Activated naive CD4-positive, alpha-beta T cell treated with anti-CD3 and anti-CD28 coated beads, Interleukin-2, amount 50 U/mL, for 24 hours (primary cell): Measurements from ENCODE around the gene ARNT2.

ENCODE experiments used
- H3K27ac Mint-ChIP-seq: one replicate; pipeline ENCODE4 v1.8.0; 2021; ENCODE audit warnings: mild to moderate bottlenecking, mixed read lengths
- H3K27me3 Mint-ChIP-seq: one replicate; pipeline ENCODE4 v1.8.0; 2021; ENCODE audit warnings: mixed read lengths
- H3K36me3 Mint-ChIP-seq: one replicate; pipeline ENCODE4 v1.8.0; 2021; ENCODE audit warnings: mixed read lengths
- H3K4me1 Mint-ChIP-seq: one replicate; pipeline ENCODE4 v1.8.0; 2021; ENCODE audit warnings: mixed read lengths
- H3K4me3 Mint-ChIP-seq: one replicate; pipeline ENCODE4 v1.8.0; 2021; ENCODE audit warnings: mild to moderate bottlenecking, mixed read lengths
- H3K9me3 Mint-ChIP-seq: one replicate; pipeline ENCODE4 v1.8.0; 2021; ENCODE audit warnings: mixed read lengths

The ARNT2 gene

DNA sequence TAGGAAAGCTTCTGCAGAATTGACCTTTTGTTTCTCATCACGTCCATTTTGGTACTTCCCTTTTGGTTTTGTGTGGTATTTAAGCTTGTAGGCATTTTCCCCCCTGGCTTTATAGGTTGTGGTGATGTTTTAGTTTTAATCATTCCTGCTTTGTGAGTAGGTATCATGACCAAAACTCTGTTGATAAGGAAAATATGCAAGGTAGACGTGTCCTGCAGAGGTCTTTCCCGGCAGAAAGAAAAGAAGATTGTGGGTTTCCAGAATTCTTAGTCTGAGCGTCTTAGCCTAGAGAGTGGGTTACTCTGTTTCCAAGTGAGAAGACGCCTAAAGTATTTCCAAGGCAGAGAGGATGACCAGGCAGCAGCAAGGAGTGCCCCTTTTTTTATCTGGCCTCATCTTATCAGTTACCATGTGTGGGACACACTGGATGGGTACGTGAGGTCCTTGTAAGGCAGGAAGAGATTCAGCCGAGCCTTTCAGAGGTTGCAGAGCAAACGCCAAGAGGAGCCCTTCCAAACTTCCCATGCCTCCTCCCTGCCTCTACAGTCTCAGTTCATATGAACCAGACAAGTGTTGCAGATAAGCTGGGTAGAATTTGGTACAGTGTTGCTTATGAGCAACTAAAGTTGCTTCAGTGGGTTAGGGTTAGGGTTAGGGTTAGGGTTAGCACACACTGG lies 58.8 kb downstream of the ARNT2 start:
- no peaks in the 10 kb centered on the region for H3K36me3 Mint-ChIP-seq
- no peak overlapping the region for H3K27ac Mint-ChIP-seq
- H3K4me3 Mint-ChIP-seq = no peak overlapping the region
- H3K9me3 Mint-ChIP-seq = no peaks in the 10 kb centered on the region
- H3K4me1 Mint-ChIP-seq = no peaks in the 10 kb centered on the region
- H3K27me3 Mint-ChIP-seq = no peaks in the 10 kb centered on the region

DNA sequence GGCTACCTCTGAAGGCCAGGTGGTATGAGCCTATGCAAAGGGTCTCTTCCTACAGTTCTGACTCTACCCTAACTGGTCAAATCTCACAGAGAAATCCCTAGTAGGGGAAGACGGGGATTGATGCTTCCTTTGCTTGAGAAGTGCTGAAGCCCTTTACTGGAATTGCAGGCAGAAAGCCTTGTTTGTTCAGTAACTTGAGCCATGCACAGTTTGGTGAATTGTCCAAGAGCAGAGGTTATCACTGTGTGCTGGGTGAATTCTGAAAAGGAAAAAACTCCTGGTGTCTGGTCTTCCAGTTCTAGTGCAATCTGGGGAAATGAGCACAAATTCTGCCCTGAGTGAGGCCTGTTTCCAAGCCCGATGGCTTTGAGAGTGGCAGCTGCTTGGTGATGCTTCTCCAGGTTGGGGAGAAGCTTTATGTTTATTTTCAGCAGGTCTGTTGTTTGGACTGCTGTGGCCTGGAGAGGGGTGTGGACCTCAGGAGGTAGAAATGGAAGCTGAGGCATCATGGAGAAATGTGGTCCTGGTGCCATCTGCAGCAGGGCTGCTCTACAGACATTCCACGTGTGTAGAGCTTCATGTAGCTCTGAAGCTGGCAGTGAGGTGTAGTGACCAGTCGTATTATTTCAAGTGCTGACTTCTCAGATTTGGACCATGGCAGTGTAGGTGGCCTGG lies 60.9 kb downstream of the ARNT2 start:
- Mint-ChIP-seq H3K4me1 (no peaks in the 10 kb centered on the region), H3K27ac (no peak overlapping the region), H3K27me3 (no peaks in the 10 kb centered on the region), H3K4me3 (no peak overlapping the region), H3K9me3 (no peaks in the 10 kb centered on the region), H3K36me3 (no peaks in the 10 kb centered on the region)

DNA sequence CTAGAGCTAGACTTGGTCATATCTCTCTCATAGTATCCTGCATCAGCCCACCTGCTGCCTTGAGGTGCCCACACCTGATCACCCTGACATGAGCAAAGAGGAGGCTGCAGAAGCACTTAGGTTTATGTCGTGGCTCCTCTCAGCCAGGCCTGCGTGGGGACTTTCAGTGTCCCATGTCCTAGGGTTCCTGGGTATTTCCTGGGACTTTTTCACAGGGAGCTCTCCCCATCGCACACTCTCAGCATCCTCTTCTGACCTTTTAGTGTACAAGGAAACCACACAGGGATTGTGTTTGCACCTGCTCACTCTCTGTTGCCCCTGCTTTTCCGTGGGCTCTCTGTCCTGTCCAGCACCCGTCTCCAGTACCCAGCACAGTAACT lies 61.4 kb downstream of the ARNT2 start:
- Mint-ChIP-seq H3K27ac (no peak overlapping the region), H3K27me3 (peaks cover 2% of the 10 kb centered on the region), H3K4me1 (no peaks in the 10 kb centered on the region), H3K9me3 (no peaks in the 10 kb centered on the region), H3K36me3 (no peaks in the 10 kb centered on the region), H3K4me3 (no peak overlapping the region)

DNA sequence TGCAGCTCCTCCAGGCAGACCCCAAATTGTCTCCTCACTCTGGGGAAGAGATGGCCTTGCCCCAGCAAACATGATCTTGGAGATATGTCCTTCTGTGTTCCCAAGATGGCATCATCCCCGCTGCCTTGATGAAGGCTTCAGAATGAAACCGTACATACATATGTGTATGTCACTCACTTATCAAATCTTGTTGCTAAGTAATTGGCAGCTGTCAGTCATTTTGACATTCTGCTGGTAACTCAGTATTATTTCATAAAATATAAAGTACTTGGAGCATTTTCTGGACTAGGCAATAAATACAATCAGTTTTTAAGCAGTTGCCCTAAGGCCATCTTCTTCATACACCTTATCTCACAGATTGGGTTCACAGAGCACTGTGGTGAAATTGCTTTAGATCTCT lies 62.4 kb downstream of the ARNT2 start:
- H3K27ac Mint-ChIP-seq = no peak overlapping the region
- H3K27me3 Mint-ChIP-seq = peaks cover 5% of the 10 kb centered on the region
- H3K4me3 Mint-ChIP-seq = no peak overlapping the region
- no peaks in the 10 kb centered on the region for H3K36me3 Mint-ChIP-seq
- H3K9me3 Mint-ChIP-seq = no peaks in the 10 kb centered on the region
- H3K4me1 Mint-ChIP-seq = no peaks in the 10 kb centered on the region

DNA sequence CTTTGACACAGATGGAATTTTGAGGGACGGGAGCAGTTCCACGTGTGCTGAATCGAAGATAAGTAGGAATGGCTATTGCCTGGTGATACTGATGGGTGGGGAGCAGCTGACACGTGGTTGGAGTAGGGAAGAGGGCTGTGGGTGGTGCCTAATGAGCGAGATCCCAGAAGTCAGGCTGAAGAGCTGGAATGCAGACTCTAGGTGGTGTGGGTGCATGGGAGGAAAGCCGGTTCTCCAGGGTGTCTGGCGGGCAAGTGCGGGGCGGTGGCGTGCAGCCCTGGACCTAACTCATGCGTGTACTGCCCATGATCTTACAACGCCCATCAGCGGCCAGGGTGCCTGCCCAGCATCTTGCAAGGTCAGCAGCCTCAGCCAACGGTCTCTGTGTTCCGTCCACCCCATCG lies 63.1 kb downstream of the ARNT2 start:
- no peaks in the 10 kb centered on the region for H3K9me3 Mint-ChIP-seq
- peaks cover 7% of the 10 kb centered on the region for H3K27me3 Mint-ChIP-seq
- H3K4me3 Mint-ChIP-seq = no peak overlapping the region
- H3K27ac Mint-ChIP-seq = no peak overlapping the region
- no peaks in the 10 kb centered on the region for H3K36me3 Mint-ChIP-seq
- no peaks in the 10 kb centered on the region for H3K4me1 Mint-ChIP-seq

DNA sequence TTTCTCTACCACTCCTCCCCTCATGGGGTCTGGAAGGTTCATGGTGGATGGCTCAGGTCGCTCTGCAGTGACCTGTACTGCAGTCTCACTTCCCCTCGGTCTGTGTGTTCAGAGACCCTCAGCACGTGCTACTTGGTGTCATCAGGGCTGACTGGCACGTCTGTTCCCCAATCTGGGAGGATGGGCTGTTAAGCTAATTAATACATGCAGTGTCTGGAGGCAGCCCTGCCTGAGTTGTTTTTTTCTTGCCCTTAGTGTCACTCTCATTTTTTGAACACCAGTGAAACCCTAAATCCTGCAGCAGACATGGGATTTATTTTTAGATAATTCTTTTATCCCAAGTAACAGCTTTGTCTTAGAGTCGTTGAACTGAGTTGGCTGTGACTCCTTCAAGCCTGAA lies 64.6 kb downstream of the ARNT2 start:
- no peaks in the 10 kb centered on the region for H3K9me3 Mint-ChIP-seq
- no peak overlapping the region for H3K27ac Mint-ChIP-seq
- H3K27me3 Mint-ChIP-seq = peaks cover 10% of the 10 kb centered on the region
- no peaks in the 10 kb centered on the region for H3K4me1 Mint-ChIP-seq
- no peaks in the 10 kb centered on the region for H3K36me3 Mint-ChIP-seq
- H3K4me3 Mint-ChIP-seq = no peak overlapping the region

DNA sequence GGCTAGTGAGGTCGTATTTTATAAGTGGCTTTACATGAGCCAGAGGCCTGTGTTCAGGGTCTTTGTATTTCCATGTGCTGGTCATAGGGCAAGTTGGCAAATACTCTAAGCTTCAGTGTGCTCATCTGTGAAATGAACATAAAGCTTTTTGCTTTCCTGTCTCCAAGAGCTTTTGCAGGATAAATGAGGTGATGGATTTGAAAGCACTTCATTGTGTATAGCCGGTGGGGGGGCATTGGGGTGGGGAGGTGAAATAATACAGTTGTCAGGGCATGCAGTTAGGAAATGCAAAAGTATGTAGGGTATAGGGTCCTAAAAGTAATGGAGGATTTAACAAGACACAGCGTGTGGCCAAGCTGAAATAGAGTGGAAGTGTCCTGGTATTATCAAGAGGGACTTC lies 67.7 kb downstream of the ARNT2 start:
- Mint-ChIP-seq H3K4me3 (no peak overlapping the region), H3K27ac (no peak overlapping the region), H3K36me3 (no peaks in the 10 kb centered on the region), H3K9me3 (no peaks in the 10 kb centered on the region), H3K4me1 (no peaks in the 10 kb centered on the region), H3K27me3 (peaks cover 10% of the 10 kb centered on the region)

DNA sequence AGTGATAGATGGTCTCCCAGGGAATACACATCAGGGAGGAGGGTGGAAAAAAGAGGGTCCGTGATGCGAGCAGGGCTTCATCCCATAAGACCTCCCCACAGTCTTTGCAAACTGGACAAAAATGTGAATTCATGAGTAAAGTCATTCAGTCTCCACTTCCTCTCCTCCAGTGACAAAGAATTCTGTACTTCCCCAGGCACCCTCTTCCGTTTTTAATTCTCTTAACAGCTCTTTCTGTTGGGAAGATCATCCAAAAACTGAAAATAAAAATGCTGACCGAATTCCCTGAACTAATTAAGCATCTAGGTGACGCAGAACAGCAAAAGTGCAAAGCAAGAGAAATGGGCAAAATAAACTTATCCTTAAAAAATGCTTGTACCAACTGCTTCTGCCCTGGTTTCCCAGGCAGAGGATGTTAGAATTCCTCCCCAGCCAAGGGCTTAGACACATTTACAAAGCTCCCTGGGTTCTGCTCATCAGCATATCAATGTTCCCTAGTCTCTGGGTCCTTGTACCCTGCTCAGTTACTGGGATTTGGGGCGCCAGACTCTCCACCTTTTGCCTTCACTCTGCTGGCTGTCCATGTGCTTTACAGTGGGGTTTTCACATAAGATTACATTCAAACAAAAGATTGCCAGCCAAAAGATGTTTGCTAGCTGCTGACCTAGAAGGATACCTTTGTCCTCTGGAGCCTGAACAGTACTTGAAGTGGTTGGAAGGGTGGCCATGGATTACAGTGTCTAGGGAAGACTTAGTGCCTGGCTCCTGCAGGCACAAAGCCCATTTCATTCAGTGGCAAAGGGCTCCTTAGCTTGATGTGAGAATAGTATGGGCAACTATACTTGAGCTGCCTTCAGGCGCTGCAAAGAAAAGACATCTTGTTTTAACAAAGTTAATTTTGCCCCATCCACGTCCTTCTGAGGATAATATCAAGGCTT lies 69.4 kb downstream of the ARNT2 start:
- H3K9me3 Mint-ChIP-seq = no peaks in the 10 kb centered on the region
- no peaks in the 10 kb centered on the region for H3K36me3 Mint-ChIP-seq
- no peak overlapping the region for H3K27ac Mint-ChIP-seq
- peaks cover 10% of the 10 kb centered on the region for H3K27me3 Mint-ChIP-seq
- no peak overlapping the region for H3K4me3 Mint-ChIP-seq
- no peaks in the 10 kb centered on the region for H3K4me1 Mint-ChIP-seq

DNA sequence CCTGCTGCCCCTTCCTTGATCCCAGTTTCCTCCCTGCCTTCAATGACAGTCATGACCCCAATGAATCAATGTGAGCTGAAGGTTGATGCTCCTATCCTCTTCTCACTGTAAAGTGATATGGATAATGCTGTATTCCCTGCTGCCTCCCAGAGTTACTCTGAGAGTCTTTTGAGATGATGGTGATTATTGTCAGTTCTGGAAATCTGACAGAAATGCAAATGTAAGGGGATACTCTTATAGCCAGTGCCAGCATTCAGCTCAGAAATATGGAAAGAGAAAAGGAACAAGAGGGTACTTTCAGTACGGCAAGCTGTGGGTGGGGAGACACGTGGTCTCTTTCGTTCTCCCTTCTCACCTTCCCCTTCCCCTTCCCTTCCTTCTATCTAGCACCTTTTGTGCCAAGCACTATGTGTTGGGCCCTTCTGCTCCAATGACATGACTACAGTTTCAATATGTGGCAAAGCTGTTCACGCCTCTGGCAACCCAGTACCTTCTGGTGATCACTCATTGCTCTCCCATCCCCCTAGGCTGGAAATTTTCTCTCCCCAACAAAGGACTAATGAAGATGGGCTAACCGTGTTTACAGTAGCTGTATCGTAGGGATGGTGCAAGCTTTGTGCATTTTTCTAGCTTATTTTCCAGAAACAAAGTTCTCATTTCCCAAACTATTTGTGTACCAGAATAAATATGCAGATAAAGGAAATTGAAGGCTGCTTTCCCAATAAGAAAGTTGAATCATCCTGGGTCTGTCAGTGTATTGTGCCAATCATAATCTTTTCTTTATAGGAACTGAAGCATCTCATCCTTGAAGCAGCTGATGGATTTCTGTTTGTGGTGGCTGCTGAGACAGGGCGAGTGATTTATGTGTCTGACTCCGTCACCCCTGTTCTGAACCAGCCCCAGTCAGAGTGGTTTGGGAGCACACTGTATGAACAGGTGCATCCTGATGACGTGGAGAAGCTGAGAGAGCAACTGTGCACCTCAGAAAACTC lies 70.3 kb downstream of the ARNT2 start:
- no peaks in the 10 kb centered on the region for H3K9me3 Mint-ChIP-seq
- H3K4me1 Mint-ChIP-seq = no peaks in the 10 kb centered on the region
- no peak overlapping the region for H3K4me3 Mint-ChIP-seq
- H3K27ac Mint-ChIP-seq = no peak overlapping the region
- H3K36me3 Mint-ChIP-seq = no peaks in the 10 kb centered on the region
- peaks cover 10% of the 10 kb centered on the region for H3K27me3 Mint-ChIP-seq

DNA sequence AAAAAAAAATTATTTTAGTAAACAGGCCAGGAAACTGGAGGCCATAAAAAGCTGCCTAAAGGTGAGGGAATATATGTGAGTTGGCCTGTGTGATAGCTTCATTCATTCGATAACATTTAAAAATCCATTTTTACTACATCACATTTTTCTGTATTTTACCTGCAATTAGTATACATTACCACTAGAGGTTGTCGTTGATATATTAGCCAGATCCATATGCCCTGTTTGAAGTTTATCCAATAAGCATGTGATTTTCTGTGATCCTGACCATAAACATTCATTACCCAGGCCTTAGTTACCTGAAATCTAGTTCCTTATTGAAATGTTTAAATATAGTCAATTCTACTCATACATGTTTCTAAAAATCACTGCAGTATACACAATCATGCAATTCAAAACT lies 71.4 kb downstream of the ARNT2 start:
- H3K36me3 Mint-ChIP-seq = no peaks in the 10 kb centered on the region
- no peak overlapping the region for H3K4me3 Mint-ChIP-seq
- no peaks in the 10 kb centered on the region for H3K4me1 Mint-ChIP-seq
- no peak overlapping the region for H3K27ac Mint-ChIP-seq
- H3K9me3 Mint-ChIP-seq = no peaks in the 10 kb centered on the region
- H3K27me3 Mint-ChIP-seq = peaks cover 8% of the 10 kb centered on the region

DNA sequence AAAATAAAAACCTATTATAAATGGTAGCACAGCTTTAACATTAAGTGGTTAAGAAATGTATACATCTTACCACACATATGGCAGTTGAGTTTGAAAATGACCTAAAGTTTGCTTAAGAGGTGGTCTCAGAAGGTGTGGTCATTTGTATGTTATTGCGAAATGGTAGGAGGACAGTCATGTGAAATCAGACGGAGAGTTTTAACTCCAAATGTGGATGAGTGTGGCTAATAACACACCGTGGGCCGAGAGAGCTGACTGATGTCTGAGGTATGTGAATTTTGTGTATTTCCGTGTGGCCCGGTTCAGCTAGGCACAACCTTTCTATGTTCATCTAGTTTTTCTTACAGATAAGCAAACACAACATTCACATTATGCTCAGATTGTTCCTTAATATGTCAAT lies 71.9 kb downstream of the ARNT2 start:
- no peaks in the 10 kb centered on the region for H3K36me3 Mint-ChIP-seq
- peaks cover 7% of the 10 kb centered on the region for H3K27me3 Mint-ChIP-seq
- no peaks in the 10 kb centered on the region for H3K4me1 Mint-ChIP-seq

DNA sequence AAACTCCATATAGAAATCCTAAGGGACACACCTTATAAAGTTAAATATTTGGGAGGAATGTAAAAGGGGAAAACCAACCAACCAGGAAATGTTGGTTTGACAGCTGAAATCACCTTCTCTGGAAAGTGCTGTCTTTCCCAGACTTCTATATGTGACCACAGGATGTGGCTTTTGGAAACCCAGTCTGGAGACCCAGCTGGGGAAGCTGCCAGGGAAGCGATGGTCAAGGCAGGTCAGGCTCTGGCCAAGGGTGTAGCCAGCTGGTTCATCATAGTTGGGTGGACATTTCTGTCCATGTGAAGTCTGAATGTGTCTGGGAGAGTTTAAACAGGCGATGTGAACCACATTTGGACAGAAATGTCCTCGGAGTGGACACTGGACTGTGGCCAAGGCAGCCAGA lies 73.9 kb downstream of the ARNT2 start:
- Mint-ChIP-seq H3K4me1 (no peaks in the 10 kb centered on the region), H3K4me3 (no peak overlapping the region), H3K27ac (no peak overlapping the region), H3K9me3 (no peaks in the 10 kb centered on the region), H3K36me3 (no peaks in the 10 kb centered on the region), H3K27me3 (peaks cover 5% of the 10 kb centered on the region)

More for the DNA sequence above, 71.9 kb downstream of the ARNT2 start:
- H3K4me3 Mint-ChIP-seq = no peak overlapping the region
- H3K27ac Mint-ChIP-seq = no peak overlapping the region
- no peaks in the 10 kb centered on the region for H3K9me3 Mint-ChIP-seq

DNA sequence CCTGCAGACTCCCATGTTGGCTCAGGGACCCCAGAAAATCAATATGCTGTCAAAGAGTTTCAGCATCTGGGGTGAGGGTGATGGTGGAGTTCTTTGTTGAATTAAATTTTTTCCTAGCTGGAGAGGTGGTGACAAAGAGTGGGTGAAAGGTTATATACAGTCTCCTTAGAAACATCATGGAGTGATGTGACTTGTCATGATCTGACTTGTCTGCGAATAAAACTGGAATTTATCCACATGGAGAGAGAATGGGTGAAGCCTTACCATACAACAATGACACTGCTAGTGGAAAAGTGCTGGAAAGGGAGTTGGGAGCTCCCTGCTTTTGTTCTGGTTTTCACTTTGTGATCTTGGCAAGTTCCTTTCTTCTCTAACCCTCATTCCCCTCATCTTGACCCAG lies 75.0 kb downstream of the ARNT2 start:
- peaks cover 2% of the 10 kb centered on the region for H3K27me3 Mint-ChIP-seq
- no peak overlapping the region for H3K27ac Mint-ChIP-seq
- no peaks in the 10 kb centered on the region for H3K9me3 Mint-ChIP-seq
- H3K4me1 Mint-ChIP-seq = no peaks in the 10 kb centered on the region
- no peaks in the 10 kb centered on the region for H3K36me3 Mint-ChIP-seq
- no peak overlapping the region for H3K4me3 Mint-ChIP-seq

DNA sequence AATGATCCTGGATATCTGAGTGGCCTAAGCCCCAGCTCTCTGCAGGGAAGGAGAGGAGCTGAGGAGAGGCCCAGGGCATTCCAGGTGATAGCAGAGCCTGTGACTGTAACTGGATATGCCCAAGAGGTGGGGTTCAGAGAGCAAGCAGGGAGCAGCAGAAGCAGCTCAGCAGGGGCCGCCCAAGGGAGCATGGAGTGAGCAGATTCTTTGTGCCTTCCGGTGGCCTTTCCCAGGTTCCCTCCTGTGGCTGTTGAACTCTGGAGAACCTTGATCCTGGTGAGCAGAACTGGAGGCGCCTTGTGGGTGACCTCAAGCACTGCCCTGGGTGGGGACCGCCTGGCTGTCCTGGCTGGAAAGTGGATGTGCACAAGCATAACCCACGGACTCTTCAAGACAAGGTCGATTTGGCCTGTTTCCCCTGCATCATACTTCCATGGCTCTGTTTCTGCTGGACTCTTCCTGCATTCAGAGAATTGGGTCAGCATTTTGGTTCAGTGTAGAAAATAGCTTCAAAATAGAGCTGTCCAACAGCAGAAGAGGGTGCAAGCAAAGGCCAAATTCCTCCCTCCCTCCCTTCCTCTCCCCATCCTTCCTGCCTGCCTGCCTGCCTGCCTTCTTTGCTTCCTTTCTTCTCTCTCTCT lies 76.1 kb downstream of the ARNT2 start:
- peaks cover 2% of the 10 kb centered on the region for H3K27me3 Mint-ChIP-seq
- H3K4me3 Mint-ChIP-seq = no peak overlapping the region
- H3K9me3 Mint-ChIP-seq = no peaks in the 10 kb centered on the region
- H3K36me3 Mint-ChIP-seq = no peaks in the 10 kb centered on the region
- no peaks in the 10 kb centered on the region for H3K4me1 Mint-ChIP-seq
- no peak overlapping the region for H3K27ac Mint-ChIP-seq

DNA sequence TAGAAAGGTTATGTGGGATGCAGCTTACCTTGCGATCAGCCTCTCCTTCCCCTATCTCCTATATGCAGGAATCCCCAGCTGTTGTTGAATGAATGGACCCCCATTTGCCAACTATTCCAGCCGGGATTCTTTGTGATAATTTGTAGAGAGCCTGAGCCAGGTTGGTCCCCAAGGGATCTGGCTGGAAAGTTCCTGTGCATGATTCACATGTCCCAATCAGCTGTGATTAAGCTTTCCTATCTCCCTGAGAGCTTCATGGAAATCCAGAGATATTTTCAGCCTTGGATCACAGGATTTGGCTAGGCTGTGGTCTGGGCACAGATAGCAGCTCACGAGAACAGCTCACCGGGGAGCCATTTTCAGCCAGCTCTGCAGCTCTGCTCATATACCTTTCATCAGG lies 76.7 kb downstream of the ARNT2 start:
- no peaks in the 10 kb centered on the region for H3K4me1 Mint-ChIP-seq

More for the DNA sequence above, 76.7 kb downstream of the ARNT2 start:
- Mint-ChIP-seq H3K36me3 (no peaks in the 10 kb centered on the region), H3K9me3 (no peaks in the 10 kb centered on the region), H3K27ac (no peak overlapping the region), H3K4me3 (no peak overlapping the region), H3K27me3 (peaks cover 2% of the 10 kb centered on the region)
